HuH-7 (cell line): Measurements from ENCODE around the gene DGKB.

ENCODE experiments used
- DNase-seq: peaks from one replicate; pipeline ENCODE4 v3.0.0; 2011; ENCODE audit warnings: low spot score

Gene DGKB

DNA sequence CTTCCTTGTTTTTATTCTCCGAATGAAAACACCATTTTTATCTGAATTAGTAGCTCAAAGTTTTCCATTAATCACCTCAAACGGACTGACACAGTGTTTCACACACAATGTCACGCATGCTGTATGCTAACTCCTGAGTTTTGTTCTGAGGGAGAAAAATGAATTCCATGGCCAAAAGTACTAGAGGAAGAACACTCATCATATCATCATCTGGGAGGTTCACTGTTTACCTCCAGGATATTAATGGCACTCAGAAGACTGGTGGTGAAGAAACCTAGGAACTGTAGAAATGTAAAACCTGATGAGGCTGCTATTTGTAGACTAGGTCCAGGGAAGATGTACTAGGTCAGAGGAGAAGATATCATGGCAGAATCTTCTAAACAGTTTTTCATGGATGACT lies 517.5 kb downstream of the DGKB start:
- no peak for DNase-seq

DNA sequence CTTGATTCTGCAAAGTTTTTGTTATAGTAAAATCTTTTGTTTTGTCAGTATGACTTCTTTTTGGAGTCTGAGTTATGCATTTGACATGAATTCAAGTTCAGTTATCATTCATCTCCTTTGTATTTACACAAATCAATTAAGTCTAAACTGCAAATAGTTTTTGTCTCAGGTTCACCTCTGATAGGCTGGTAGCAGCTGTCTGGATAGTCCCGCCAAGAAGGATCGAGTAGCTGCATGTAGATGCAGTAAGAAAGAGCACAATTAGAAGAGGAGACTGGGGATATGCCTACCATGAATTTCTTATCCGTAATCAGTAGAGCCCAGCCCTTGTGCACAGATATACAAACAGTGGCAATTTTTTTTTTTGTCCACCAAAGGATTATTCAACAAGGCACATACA lies 520.6 kb downstream of the DGKB start:
- no peak for DNase-seq

DNA sequence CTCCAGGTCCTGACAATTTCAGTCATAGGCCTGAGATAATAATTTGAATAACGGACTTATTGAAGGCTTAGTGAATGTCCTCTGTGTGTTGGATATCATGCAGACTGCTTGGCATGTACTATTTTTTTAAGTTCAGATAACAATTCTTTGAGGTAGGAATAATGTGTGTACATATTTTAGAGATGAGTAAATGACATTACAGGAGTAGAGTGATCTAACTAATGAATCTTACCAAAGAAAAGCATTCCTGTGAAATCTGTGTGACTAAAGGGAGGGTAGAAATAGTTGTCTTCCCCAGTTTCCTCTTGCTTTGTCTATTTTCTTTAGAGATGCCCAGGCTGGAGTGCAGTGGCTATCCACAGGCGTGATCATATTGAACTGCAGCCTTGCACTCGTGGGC lies 521.2 kb downstream of the DGKB start:
- DNase-seq: no peak

DNA sequence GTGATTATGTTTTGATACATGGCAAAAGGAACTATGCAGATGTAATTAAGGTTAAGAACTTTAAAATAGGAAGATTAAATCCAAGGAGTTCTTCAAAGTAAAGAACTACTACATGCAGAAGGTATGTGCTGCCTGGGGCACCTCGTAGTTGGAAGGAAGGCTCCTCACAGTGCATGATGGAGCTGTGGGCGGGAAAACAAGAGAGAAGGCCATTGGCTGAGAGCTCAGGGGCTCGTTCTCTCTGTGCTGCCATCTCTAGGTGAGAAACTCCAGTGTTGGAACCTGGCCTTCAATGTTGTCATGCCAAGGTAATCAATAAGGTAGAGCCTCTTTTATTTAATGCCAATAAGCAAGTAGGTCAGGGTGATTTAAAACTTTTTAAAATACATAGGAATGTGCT lies 521.7 kb downstream of the DGKB start:
- no peak for DNase-seq

DNA sequence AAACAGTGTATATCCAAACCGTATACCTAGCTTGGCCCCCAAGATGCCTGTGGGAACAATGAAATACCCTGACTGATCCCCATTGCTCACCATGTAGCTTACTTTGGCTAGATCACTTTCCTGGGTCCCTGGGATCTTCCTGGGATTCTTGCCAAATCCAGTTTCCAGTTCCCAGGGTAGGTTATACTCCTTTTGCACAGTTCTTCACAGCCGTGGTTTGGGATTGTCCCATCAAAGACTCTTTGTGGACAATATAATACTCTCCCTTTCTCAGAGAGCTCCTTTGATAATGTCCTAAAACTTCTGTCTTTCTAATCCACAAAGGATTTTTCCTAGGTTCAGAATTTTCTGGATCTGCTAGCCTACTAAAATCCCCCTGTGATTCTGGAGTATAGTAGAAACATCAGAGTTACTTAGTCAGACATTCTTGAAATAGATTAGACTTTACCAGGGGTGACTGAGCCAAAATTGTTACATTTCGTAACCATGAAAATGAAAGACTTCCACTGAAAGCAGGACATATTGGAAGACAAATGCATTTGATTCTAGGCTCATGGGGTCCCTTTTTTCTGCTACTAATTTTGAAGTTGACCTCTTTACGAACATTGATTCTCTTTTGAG lies 524.8 kb downstream of the DGKB start:
- no peak for DNase-seq

DNA sequence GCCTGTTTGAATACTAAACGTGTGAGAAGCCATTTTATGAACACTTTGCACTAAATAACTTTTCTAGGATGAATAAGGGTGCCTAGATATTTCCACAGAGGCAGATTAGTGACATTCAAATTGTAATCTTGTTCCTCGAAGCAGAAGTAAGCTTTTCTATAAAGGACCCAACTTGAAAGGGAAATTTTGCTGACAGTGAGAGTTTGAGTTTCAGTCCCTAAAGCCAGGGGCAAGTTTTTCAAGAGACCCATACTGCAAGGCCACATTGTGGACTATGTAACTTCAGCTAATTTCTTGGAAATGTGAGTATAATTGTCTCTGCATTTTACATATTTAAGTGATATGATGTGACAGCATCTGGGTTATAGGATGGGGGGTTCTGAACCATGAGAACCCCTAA lies 525.8 kb downstream of the DGKB start:
- no peak for DNase-seq

DNA sequence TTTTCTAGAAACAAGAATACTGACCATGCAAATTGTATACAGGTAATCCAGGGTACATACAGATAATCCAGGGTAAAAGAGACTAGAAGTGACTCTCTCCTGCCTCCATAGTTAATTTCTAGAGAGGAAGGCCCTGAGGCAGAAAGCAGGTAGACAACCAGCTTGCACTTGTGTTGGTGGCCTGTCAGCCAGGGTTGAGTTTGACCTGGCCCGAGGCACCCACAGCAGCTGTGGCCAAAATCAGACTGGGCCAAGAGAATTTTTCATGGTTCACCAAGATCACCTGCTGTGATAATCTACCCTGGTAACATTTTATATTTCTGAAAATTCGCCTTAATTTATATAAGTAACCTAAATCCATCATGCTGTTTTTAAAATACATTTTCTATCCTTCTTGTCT lies 526.6 kb downstream of the DGKB start:
- DNase-seq: no peak

DNA sequence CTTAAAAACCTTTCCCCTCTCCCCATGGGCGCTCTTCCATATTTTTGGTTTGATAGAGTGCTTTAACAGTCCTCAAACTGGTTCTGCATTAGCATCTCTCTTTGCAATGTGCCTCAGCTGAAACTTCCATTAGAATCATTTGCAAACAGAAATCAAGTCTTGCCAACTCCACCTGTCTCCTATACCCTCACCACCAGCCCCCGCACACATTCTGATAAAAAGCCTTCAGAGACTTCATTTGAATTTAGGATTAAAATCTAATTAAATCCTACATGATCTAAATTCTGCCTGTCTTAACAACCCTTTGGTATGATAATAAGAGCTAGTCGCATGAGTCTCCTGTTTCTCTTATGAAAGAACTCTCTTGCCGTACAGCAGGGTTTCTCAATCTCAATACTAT lies 528.2 kb downstream of the DGKB start:
- no peak for DNase-seq

DNA sequence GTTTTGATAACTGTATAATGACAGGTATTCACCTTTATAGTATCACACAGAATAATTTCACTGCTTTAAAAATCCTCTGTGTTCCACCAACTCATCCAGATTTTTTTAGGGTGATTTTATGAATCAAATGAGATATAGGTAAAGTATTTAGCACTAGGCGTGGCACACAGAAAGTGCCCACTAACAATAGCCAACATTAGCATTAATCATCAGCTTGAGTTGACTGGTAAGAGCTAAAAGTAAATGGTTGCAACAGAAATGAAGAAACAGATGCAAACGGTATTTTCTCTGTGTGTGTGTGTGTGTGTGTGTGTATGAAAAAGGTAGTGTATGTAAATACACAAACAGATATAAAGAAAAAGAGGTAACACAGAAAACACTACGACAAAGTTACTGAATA lies 534.3 kb downstream of the DGKB start:
- DNase-seq: no peak

DNA sequence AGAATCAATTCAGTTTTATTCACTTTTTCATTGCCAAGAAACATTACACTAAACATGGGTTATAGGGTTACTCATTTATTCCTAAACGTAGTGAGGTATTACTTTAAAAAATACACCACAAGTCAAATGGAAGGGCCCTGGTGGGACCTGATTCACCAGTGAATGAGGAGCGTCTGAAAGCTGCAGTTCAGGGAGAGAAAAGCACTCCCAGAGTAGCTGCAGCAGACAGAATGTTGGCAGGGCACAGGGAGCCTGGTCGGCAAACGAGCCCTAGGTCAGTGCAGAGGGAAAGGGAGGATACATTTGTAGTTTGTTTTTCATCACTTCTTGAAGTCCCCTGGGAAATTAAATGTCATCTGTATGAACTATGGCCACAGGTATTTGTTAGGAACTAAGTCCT lies 551.4 kb downstream of the DGKB start:
- no peak for DNase-seq

DNA sequence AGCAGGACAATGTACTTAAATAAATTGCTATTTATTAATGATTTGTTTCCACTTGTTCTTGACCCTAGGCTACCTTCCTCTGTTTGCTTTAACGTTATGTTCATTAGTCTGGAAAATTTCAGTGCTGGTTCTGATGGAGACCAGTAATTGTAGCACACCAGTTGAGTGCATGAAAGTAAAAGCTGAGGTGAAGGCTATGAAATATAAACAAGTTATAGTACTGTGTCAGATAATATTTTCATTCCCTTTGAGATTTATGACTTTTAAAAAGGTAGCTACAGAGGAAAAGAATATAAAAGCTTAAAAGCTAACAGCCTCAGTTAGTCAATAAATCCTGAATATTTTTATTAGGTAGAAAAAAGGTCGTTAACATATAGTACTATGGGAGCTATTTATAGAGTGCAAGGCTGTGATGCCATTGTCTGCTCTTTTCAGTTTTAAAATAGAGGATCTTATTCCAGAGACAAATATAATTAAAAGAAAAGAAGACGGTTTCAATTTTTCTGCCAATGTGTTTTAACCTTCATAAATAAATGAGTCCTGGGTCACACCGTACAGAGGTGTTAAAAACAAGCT lies 561.3 kb downstream of the DGKB start:
- no peak for DNase-seq

DNA sequence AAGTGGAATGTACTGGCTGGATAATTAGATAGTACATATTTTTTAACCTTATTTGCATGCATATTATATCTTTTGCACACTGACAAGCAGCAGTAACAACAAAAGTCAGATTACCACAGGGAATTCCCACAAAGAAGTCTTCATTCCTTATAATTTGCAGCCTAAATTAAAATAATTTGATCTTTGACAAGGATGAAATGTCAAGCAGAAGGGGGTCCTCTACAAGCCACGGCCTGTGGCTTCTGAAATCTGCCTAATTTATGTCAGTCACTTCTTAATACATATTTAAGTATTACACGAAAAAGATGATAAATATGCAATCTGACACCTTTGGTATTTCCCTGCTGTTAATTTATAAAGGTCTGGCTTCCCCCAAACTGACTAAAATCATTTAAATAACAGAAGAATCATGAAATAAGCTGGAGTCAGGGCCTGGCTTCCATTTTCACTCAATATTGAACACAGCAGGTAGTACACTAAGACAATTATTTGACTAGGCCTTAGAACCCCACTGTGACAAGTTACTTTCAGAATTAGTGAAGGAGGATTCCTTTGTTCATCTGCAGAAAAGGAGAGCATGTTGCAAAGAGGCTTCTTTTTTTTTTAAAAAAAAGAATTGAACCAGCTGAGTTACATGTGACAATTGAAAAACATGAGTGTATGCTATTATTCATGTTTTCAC lies 562.0 kb downstream of the DGKB start:
- DNase-seq: no peak

DNA sequence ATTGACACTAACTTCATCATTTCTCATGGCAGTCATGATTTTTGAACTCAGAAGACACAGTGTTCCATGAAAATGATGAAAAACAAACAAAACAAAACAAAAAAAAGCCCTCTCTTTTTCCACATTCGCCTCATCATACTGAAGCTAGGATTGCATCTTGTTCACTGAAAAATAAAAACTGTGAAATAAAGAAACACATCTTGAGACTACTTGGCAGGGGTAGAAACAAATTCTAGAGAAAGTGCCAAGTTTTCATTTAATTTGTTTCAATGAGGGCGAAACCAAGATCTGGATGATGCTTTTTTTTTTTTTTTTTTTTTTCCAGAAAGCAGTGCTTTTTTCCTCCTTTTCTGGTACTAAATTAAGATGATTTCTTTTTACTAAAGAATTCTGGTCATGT lies 562.7 kb downstream of the DGKB start:
- no peak for DNase-seq

DNA sequence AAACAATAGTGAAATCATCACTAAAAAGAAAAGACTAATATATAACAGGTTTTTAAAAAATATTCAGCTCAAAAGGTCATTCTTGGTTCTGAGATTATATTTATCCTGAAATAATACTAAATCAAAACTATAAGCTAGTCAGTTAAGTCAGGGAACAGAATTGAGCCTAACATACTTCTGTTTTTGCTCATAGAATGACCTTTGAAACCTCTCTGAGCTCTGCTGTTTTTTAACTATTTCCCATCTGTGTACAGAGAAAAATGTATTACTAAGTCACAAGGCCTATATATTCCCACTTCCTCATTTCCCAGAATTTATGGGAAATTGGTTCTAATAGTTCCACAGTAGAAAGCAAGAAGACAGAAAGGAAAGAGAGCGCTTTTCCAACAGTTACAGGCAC lies 566.3 kb downstream of the DGKB start:
- DNase-seq: no peak

DNA sequence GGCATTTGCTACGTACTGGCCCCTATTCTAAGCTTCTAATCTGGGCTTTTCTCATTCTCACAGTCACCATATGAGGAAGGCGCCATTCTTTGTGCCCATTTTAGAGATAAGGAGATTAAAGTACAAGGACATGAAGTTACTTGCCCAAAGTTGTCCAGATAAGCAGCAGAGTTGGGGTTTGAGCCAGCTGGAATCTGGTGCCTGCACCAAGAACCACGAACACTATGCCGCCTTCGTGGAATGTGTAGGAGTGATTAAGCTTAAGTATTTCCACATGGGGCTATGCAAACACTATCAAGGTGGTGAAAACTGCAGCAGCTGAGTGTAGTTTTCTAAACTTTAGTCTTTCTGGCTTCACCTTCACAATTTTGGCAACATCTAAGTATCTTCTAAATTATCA lies 570.4 kb downstream of the DGKB start:
- no peak for DNase-seq

DNA sequence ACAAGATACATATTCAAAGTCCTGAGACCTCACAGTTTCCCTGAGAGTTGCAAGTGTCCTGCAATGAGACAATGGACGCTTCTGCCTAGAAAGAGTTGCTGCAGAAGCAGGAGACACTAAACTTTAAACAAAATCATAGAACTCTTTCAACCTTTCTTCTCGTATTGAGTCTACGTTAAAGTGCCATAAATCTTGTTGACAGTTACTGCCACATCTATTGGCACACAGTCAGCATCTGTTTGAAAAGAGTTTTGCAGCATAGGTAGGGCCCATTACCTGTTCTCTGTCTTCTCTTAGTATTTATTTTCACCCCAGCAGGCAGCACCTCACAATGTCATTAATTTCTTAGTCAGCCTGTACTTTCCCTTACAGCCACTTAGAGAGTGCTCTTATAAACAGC lies 577.8 kb downstream of the DGKB start:
- no peak for DNase-seq

DNA sequence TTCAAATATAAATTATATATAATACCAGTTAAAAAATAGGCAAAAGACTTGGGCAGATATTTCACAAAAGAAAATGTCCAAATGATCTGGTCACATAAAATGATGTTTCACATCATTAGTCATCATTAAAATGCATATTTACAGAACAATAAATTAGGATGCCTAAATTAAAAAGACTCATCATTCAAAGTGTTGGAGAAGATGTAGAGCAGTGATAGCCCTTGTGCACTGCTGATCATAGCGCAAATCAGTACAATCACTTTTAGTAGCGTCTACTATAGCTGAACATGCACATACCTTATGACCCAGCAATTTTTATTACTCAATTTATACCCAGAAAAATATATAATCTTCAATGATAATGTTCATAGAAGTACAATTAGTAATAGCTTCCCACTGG lies 579.8 kb downstream of the DGKB start:
- no peak for DNase-seq

DNA sequence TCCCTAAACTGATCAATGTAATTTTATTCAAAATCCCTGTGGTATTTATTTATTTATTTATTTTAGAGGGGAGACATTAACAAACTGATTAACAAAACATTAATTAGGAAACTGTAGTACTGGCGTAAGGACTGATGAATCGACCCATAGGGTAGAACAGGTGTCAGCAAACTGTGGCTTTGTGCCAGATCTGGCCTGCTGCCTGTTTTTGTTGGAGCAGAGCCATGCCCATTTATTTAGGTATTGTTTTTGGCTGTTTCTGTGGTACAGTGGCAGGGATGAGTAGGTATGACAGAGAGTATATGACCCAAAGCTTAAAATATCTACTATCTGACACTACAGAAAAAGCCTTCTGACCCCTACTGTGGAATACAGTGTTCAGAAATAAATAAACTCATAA lies 580.6 kb downstream of the DGKB start:
- DNase-seq: no peak

DNA sequence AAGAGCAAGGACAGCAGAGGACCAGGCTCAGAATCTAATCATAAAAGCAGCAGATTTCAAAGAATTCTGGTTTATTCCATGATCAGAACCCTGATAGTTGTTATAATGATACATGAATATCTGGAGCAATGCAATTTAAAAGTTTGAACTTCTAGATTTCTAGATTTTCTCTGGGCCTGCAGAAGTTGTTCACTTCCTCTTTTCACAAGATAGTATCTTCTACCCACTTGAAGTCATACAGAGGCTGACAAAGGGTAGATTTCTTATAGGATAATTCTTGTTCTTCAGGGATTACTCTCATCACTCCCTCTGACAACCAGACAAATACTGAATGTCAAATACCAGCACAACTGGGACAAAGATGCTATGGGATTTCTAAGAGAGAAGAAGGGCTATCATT lies 593.1 kb downstream of the DGKB start:
- no peak for DNase-seq

DNA sequence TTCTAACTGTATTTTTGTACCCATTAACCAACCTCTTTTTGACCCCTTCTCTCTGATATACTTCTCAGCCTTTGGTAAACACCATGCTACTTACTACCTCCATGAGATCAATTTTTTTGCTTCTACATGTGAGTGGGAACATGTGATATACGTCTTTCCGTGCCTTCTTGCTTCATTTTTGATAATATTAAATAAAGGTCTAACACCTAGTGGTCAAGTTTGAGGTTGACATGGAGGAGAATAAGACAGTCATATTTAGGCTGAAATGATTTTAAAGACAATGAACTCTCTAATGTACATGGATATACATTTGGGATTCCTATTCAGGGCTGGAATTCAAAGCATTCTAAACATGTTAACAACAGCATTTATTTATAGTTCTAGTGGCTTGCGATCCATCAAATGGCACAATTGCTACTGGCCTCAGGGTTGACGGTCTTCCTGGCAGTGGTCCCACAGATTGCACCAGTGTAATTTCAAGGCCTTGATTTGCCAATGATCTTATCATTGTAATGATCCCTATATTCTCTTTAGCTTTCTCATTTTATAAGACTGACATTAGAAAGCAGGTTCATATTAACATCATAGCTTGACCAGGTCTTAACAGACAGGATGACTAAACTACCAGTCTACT lies 597.2 kb downstream of the DGKB start:
- no peak for DNase-seq

DNA sequence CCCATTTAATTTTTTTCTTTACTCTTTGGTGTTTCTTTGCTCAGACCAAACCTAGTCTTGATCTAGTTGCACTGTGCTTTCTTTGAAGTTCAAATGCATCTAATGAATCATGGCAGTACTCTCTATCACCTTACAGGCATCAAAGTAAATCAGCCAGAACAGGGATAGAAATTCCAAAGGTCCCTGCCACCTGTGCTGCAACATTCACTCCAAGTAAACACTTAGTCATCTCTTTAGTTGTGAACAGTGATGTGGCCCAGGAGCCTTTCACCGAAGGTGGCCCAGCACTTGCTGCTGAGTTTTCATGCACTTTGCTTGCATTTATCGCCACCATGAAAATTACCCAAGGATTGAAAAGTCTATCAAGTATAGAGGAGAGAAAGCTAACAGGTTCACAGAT lies 599.0 kb downstream of the DGKB start:
- peak; percentile 19 for DNase-seq

DNA sequence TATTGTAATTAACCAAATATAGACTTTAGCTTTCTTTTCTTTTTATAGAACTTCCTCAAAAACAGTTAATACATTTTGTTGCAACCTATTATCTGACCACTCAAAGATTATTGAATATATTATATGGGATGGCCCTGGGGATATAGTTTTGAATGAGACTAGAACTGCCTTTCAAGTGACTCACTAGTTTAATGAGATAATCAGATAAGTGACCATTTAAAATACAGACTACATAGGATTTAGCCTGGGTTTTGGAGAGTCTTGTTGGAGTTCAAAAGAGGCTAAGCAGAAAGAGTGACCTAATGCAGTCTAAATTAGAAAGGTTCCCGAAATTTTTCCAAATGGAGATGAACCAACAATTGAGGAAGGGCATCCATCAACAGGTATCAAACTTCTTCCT lies 607.9 kb downstream of the DGKB start:
- no peak for DNase-seq

DNA sequence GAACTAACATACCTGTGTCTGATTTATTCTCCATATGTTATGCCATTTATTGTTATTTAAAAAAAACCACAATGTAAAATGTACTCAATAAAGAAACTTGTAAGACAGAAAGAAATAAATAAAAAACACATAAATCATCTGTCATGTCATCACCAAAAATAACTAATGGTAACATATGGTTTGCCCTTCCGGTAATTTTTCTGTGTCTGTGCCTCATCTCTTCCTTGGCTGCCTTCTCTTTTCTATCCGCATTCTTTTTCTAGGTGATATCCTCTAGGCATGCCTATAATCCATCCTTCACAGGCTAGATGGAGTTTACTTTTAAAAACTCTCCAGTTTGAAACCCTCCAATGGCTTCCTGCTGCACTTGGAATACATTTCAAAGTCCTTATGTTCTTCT lies 609.1 kb downstream of the DGKB start:
- DNase-seq: no peak

DNA sequence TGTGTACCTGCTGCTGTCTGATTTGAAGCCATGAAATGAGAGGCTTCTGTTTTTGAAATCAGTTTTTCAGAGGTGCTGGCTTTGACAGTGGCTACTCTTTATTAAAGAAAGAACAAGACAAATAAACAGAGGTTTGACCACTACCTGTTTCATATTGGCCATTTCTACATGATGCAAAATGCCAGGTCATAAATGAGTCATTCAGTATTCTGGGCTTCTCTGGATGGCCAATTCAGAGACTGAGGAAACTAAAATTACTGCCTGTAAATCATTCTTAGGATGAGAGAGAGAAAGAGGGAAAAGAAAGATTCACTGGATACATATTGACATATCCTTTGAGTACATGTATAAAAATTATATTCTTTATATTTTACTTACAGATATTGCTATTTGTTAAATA lies 609.8 kb downstream of the DGKB start:
- no peak for DNase-seq
